Fibroblast of skin of right biceps (primary cell): ENCODE measurements around the gene MIEF2.
"Not testable (repeated sequence)": the region's sequence is repeated elsewhere in the genome, so short reads cannot be mapped to it uniquely, and the experiment has no call there.

ENCODE experiments used
- DNase-seq: peaks from one replicate; pipeline ENCODE4 v3.0.0-alpha.2; 2013

MIEF2 gene

DNA sequence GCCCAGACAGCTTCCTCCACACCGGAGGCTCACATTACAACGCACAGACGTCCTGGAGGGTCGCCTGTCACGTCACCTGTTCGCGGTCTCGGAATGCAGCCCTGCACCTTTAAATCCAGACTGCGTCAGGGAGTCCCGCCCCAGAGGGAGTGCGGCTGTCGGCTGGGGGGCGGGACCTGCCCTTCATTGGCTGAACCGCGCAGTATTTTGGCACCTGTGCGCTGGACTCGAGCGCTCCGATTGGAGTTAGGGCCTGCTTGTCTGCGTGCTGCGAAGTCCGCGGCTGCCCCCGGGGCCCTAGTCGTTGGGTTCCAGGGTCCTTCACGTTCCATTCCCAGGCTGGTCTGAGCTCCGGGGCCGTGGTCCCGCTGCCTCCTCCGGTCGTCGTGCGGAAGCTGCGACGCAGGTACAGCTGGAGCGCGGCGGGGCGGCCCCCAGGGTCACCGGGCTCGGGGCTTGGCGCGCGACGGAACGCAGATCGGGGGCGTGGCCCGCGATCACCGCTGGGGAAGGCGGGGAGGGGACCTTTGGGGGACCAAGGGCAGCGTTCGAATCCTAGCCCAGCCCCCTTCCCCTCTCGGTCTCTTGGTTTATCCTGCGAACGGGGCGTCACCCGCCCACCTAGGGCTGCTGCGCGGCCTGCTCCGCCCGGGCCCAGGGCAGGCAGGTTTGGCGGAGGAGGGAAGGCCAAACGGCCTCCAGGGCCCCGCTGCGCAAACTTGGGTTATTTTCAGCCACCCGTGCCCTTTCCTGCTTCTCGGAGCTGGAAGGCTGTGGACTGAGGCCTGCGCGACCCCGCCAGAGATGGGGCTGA is at the start of gene MIEF2:
MIEF2 (plus strand) TSS at position 331 of the 814 bp plus-strand sequence. CDS start 2,059 bp downstream, outside the sequence.
- peak; percentile 92 for DNase-seq

DNA sequence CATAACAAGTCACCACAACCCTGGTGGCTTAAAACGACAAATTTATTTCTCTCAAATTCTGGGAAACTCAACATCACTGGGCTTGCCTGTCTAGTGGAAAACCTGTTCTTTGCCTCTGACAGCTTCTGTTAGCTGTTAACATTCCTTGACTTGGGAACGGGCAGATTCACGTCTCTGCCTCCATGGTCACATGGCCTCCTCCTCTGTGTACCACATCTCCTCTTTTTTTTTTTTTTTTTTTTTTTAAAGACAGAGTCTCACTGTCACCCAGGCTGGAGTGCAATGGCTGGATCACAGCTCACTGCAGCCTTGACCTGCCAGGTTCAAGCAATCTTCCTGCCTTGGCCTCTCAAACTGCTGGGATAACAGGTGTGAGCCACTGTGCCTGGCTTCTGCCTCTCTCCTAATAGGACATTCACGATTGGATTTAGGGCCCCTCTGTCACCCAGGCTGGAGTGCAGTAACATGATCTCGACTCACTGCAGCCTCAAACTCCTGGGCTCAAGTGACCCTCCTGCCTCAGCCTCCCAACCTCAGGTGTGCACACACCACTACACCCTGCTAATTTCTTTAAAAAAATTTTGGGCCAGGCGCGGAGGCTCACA is 46.7 kb upstream of the MIEF2 start:
- no peak for DNase-seq

DNA sequence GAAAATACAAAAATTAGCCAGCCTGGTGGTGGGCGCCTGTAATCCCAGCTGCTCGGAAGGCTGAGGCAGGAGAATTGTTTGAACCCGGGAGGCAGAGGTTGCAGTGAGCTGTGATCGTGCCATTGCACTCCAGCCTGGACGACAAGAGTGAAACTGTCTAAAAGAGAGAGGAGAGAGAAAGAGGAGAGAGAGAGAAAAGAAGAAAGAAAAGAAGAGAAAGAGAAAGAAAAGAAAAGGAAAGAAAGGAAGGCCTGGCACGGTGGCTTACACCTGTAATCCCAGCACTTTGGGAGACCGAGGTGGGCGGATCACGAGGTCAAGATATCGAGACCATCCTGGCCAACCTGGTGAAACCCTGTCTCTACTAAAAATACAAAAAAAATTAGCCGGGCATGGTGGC is 43.6 kb upstream of the MIEF2 start:
- DNase-seq = not testable (repeated sequence)

DNA sequence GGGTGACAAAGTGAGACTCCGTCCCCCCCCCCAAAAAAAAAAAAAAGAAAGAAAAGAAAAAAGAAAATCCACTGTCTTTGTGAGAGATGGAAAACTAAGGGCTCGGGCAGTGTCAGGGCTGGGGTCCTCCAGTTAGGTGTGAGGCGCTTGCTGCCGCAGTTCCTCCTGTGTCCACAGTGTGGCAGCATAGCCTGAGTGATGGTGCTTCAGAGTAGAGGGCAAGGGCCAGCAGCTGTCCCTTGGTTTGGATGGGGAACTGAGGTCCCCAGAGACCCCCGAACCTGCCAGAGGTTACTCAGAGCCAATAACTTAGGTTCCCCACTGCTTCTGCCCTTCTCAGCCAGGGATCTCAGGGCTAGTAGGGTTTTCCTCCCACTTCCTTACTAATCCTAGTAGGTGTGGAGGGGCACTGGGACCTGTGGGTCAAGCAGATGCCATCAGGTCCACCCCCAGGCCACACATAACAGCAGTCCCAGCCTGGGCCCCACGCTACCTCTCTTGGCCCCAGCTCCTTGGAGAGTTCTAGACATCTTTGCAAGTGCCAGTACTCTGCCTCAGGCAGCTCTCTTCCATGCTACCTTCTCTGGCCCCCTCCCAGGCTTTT is 42.9 kb upstream of the MIEF2 start:
- peak; percentile 51 for DNase-seq

DNA sequence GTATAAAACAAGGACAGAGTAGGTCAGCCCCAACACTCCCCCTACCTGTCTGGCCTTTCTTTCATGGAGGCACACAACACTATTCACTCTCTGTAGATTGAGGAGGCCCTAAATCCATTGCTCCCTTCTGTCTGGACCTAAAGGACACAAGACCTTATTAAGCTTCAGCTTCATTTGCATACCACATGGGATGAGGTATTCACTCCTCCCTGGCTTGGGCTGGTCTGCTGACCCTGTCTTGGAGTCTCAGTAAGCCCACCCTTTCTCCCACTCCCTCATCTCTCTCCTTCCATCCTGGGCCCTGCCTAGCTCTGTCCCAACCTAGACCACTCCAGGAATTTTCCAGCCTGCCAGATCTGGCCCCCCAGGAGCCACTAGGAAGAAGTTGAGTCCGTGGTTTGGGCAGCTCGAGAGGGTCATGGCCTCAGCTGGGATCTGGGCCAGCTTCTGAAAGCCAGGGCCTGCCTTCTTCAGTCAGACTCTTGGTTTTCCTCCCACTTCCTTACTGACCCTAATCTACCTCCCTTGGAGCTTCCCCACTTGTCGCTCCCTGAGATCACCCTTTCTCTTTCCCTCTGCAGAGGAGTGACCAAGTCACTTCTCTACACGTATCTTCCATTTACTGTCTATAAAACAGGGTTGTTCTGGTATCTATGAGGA is 41.6 kb upstream of the MIEF2 start:
- no peak for DNase-seq

GRCh38 chr17:18224053-18224386 is 36.4 kb upstream of the MIEF2 start:
- no peak for DNase-seq

GRCh38 chr17:18224387-18225120 is 35.9 kb upstream of the MIEF2 start:
- peak; percentile 59 for DNase-seq

GRCh38 chr17:18225121-18225641 is 35.3 kb upstream of the MIEF2 start, which contains the start of gene LLGL1:
Gene LLGL1 (plus strand): TSS chr17:18225635. CDS start chr17:18225683, 48 bp downstream.
- peak; percentile 97 for DNase-seq

GRCh38 chr17:18225642-18226283 is 34.7 kb upstream of the MIEF2 start:
- DNase-seq = no peak

DNA sequence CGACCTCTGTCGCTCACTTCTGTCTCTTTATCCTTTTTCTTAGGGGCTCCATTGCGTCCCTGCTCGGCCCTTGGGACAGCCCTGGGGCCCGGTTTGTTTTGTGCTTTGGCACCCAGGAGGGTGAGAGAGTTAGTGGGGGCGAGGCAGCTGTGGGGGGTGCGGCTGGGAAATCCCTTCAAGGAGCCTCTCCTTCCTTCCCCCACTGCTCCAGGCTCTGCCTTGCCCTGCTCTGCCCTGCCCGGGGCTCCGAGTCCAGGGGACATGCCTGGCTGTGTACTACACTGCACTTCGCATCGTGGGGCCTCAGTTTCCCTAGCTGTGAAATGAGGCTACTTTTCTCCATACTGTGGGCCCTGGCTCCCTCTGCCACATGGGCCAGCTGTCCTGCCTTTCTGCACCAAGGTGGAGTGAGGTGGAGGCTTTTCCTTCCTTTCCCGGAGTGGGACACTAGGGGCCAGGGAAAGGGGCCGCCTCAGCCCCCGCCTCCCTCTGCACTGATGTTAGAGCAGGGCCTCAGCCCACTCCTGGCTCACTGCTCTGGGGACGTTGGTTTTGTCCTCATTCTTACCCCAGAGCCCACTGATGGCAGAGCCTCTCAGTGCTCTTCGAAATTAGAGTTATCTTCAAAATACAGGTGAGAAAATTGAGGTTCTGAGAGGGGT is 34.0 kb upstream of the MIEF2 start:
- DNase-seq = no peak

GRCh38 chr17:18227635-18228034 is 32.8 kb upstream of the MIEF2 start:
- DNase-seq = no peak

GRCh38 chr17:18228176-18228682 is 32.2 kb upstream of the MIEF2 start:
- no peak for DNase-seq

DNA sequence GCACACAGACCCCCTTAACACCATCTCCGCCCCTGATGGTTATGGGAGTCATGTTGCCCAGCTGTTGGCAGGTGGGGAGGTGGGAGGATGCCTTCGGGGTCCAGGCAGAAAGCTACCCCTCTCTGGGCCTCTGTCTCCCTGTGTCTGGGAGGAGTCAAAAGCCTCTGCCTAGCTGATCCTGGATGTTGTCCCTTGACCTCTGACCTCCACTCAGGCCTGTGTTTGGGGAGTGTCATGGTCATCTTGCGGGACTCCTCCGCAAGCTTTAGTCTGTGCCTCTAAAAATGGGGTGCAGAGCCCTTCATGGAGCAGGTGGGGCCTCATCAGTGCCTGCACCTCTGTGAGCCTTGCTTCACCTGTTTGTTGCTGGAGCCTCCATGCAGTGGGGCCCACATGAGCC is 31.2 kb upstream of the MIEF2 start:
- DNase-seq = no peak

GRCh38 chr17:18229771-18230170 is 30.7 kb upstream of the MIEF2 start:
- no peak for DNase-seq

DNA sequence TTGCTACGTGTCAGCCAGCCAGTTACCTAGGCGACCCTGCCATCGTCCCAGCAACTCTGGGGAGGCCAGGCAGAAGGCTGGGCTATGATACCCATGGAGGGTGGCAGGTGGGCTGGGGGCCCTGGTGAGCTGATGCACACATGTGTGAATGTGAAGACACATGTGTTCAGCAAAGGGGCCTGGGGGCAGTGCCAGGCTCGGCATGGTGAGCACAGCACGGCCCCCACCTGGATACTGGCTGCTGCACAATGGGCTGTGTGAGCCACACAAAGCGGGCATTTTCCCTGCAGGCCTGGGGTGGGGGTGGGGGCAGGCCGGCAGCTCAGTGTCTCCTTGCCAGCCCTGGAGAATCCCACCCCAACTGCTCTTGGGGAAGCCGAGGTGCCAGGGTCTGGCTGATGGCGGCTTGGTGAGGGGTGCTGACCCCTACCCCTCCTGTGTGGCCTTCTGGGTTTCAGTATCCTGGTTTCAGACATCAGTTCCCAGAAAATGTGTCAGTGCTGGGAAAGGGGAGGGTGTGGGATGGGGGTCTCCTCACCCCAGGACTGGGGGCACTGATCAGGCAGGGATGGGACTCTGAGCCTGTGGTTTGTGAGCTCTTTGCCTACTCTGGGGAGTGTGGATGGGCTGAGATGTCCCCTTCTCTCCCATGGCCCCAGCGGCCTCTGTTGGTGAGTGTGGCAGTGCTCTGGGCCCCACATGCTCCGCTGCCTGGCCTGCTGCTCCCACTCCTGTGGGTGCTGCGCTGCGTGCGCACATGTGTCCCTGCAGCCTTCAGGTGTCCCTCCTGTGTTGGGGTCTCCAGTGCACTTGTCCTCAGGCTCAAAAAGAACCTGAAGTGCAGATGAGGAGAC is 29.9 kb upstream of the MIEF2 start:
- DNase-seq = no peak

DNA sequence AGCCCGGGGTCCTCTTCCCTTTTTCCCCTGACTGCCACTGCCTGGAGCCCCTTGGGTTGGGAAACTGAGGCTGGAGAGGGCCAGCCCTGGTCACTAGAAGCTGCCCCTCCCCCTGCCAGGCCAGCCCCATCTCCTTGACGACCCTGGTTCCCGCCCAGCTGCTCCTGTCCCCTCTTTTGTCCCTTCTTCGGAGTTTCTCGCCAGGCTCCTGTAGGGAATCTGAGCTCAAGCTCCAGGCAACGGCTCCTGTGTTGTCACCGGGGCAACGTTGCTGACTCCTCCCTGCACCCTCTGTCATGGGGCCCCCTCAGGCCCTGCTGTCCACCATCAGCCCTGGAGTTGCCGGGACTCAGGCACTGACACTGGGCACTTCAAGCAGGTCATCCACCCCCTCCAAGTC is 29.3 kb upstream of the MIEF2 start:
- no peak for DNase-seq

GRCh38 chr17:18233803-18234518 is 26.5 kb upstream of the MIEF2 start:
- DNase-seq = no peak

GRCh38 chr17:18234853-18235380 is 25.5 kb upstream of the MIEF2 start:
- DNase-seq = no peak

DNA sequence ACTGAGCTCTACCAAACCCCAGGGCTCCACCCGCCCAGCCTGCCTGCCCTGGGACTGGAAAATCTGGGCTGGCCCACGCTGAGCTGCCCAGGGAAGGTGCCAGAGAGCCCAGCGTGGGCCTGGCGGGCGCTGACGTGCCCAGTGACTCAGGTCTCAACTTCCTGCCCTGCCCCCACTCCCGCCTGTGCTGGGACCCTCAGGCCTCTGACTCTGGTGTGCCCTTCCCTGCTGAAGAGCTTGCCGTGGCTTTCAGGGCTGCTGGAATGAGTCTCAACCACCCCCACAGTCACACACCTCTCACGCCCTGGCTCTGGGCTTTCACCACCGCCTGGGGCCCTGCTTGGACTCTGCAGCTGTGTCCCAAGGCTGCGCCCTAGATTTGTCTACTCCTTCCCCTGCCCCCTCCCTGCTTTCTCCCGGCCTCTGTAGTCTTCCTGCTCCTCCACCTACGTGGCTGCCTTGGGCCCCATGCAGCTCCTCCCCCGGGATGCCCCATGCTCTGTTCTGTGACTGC is 24.7 kb upstream of the MIEF2 start:
- peak; percentile 33 for DNase-seq
